K562 (cell line): Measurements from ENCODE around the gene PDK1. TPM values are rescaled to one million over a fixed set of nuclear protein-coding genes. Genes with fewer than 3 reads are reported as not detected.

Experiments used
- ATAC-seq: fragments of 200-7000 bp; cut with Tn5 transposase; 3 replicates; pipeline ENCODE4 v1.9.1; 2020; ENCODE audit warnings: moderate library complexity
- BruUV-seq: library from RNA; stranded (reverse); fragments of 400-500 nt; replicated peaks from 2 replicates; lab custom pipeline; 2021; lab: Mats Ljungman, UMichigan
- CTCF ChIA-PET: fragments of 300-600 bp; formaldehyde crosslinking; extraction: SDS; loops from one replicate; lab custom pipeline; 2021; ENCODE audit warnings: low intra/inter-chr PET ratio; lab: Yijun Ruan, JAX
- POLR2A ChIA-PET: fragments of 300-600, 350-650 bp; sonication (Branson Sonifier 250); formaldehyde crosslinking; extraction: SDS; loops from one replicate; lab custom pipeline; 2021; ENCODE audit warnings: antibody characterized with exemption, inconsistent platforms; lab: Yijun Ruan, JAX
- DNase-seq, 4 experiments: peaks; one replicate each; pipeline versions ENCODE4 v3.0.0 to v3.0.0-alpha.2; 2011 to 2018; ENCODE audit warnings: low spot score in 3 of 4, mixed read lengths in 3 of 4; ENCODE audit errors: extremely low read depth in 1 of 4
- FAIRE-seq: peaks from 2 replicates; lab custom pipeline; 2011; peaks lifted over from hg19 to GRCh38; lab: Jason Lieb, UNC
- H2AFZ ChIP-seq: 2 replicates; pipeline ENCODE4 v1.6.0; 2011; ENCODE audit warnings: low read depth, low read length, control low read depth, inconsistent platforms
- H3K27ac ChIP-seq: fragments of 200-600 bp; 3 replicates; pipeline ENCODE4 v1.8.0; 2011; ENCODE audit warnings: low read depth, mild to moderate bottlenecking, control low read depth, inconsistent platforms, low read length, moderate library complexity, mixed read lengths; ENCODE audit errors: extremely low read depth
- H3K27me3 ChIP-seq, 2 experiments: fragments of 300-600 bp in 1 of 2; 2 replicates in 1 of 2; 3 replicates in 1 of 2; pipeline versions ENCODE4 v1.6.0 to v1.8.0; 2011; ENCODE audit warnings: inconsistent platforms in 2 of 2, low read length in 2 of 2, mild to moderate bottlenecking in 1 of 2, mixed read lengths in 1 of 2, moderate library complexity in 1 of 2; ENCODE audit not compliant: control insufficient read depth in 2 of 2, insufficient read depth in 2 of 2
- H3K36me3 ChIP-seq: fragments of 300-600 bp; 3 replicates; pipeline ENCODE4 v1.8.0; 2011; ENCODE audit warnings: mild to moderate bottlenecking, low read length, inconsistent platforms; ENCODE audit not compliant: control insufficient read depth, insufficient read depth
- H3K4me1 ChIP-seq, 2 experiments: fragments of 200-600 bp in 1 of 2; replicated peaks in 1 of 2; 2 replicates in 1 of 2; 3 replicates in 1 of 2; pipeline versions ENCODE4 v1.5.1 to v1.8.0; 2011; ENCODE audit warnings: inconsistent platforms in 2 of 2, low read length in 2 of 2, mild to moderate bottlenecking in 1 of 2, mixed read lengths in 1 of 2, moderate library complexity in 1 of 2; ENCODE audit not compliant: control insufficient read depth in 2 of 2, insufficient read depth in 2 of 2
- H3K4me2 ChIP-seq: 2 replicates; pipeline ENCODE4 v1.6.1; 2011; ENCODE audit warnings: low read length, control low read depth, inconsistent platforms, mixed read lengths; ENCODE audit not compliant: insufficient read depth
- H3K4me3 ChIP-seq: fragments of 200-600 bp; sonication (generic), shearing (Covaris generic); 2 replicates; pipeline ENCODE4 v1.5.1; 2016; ENCODE audit warnings: control low read depth, inconsistent platforms
- H3K79me2 ChIP-seq: fragments of 200-600 bp; 3 replicates; pipeline ENCODE4 v1.8.0; 2011; ENCODE audit warnings: low read length, inconsistent platforms; ENCODE audit not compliant: control insufficient read depth, insufficient read depth
- H3K9ac ChIP-seq, 2 experiments: 2 replicates each; pipeline versions ENCODE4 v1.6.0 to v1.6.1; 2011; ENCODE audit warnings: low read depth in 2 of 2, low read length in 2 of 2, control low read depth in 1 of 2, inconsistent platforms in 1 of 2, mild to moderate bottlenecking in 1 of 2, mixed read lengths in 1 of 2; ENCODE audit not compliant: insufficient read depth in 1 of 2
- H3K9me1 ChIP-seq: one replicate; pipeline ENCODE4 v1.6.0; 2011; ENCODE audit warnings: inconsistent platforms, mild to moderate bottlenecking, low read length, moderate library complexity; ENCODE audit not compliant: control insufficient read depth, insufficient read depth
- H3K9me3 ChIP-seq: replicated peaks from 2 replicates; pipeline ENCODE4 v1.5.1; 2011; ENCODE audit warnings: low read depth, low read length, inconsistent platforms; ENCODE audit not compliant: control insufficient read depth, insufficient read depth
- H4K20me1 ChIP-seq: replicated peaks from 2 replicates; pipeline ENCODE4 v1.6.1; 2011; ENCODE audit warnings: low read length, inconsistent platforms, mixed read lengths; ENCODE audit not compliant: control insufficient read depth, insufficient read depth
- ATF4 ChIP-seq: fragments of 450-650 bp; formaldehyde crosslinking; IDR thresholded peaks from 2 replicates; pipeline ENCODE4 v1.4.0; 2022; ENCODE audit warnings: mild to moderate bottlenecking, moderate library complexity
- BHLHE40 ChIP-seq: IDR thresholded peaks from 2 replicates; pipeline ENCODE4 v1.6.1; 2011; ENCODE audit warnings: low read length, improper control_type of control experiment
- C11orf30 ChIP-seq: fragments of 450-650 bp; IDR thresholded peaks from 2 replicates; pipeline ENCODE4 v1.6.1; 2016; ENCODE audit warnings: low read depth, mild to moderate bottlenecking
- CHCHD3 ChIP-seq: fragments of 250-450 bp; sonication (Bioruptor Pico); IDR thresholded peaks from 2 replicates; pipeline ENCODE4 v2.1.2; 2022; ENCODE audit warnings: mild to moderate bottlenecking
- ILK ChIP-seq: fragments of 450-650 bp; IDR thresholded peaks from 2 replicates; pipeline ENCODE4 v1.6.1; 2016; ENCODE audit warnings: missing genetic modification characterization, low read depth, mild to moderate bottlenecking, missing compliant biosample characterization, moderate library complexity, borderline replicate concordance
- KDM2B ChIP-seq: fragments of 250-450 bp; sonication (Bioruptor Pico); IDR thresholded peaks from 2 replicates; pipeline ENCODE4 v1.8.0; 2021; ENCODE audit warnings: mild to moderate bottlenecking, moderate library complexity
- KDM5B ChIP-seq: fragments of 200-600 bp; sonication (generic); IDR thresholded peaks from 2 replicates; pipeline ENCODE4 v1.6.1; 2012; ENCODE audit warnings: low read depth, mild to moderate bottlenecking, moderate library complexity, low read length, control low read depth, inconsistent platforms; ENCODE audit not compliant: insufficient replicate concordance
- MAFG ChIP-seq: fragments of 450-650 bp; conservative IDR thresholded peaks from 2 replicates; pipeline ENCODE4 v1.6.1; 2016; ENCODE audit warnings: missing genetic modification characterization, missing compliant biosample characterization
- MEIS2 ChIP-seq: fragments of 450-650 bp; IDR thresholded peaks from 2 replicates; pipeline ENCODE4 v1.6.1; 2014; ENCODE audit warnings: mild to moderate bottlenecking; ENCODE audit not compliant: partially characterized antibody
- NCOA2 ChIP-seq, 2 experiments: fragments of 450-650 bp; IDR thresholded peaks; 2 replicates each; pipeline ENCODE4 v1.6.1; 2018; ENCODE audit warnings: mild to moderate bottlenecking in 2 of 2, moderate library complexity in 1 of 2; ENCODE audit not compliant: partially characterized antibody in 2 of 2
- NFATC3 ChIP-seq: fragments of 450-650 bp; IDR thresholded peaks from 2 replicates; pipeline ENCODE4 v1.6.1; 2017; ENCODE audit warnings: mild to moderate bottlenecking
- NR2C2 ChIP-seq, 2 experiments: fragments of 200-800 bp in 1 of 2; sonication (Bioruptor generic) in 1 of 2; sonication (generic) in 1 of 2; formaldehyde crosslinking in 1 of 2; IDR thresholded peaks; 2 replicates each; pipeline versions ENCODE4 v1.6.1 to v1.8.0; 2016 to 2022; ENCODE audit warnings: mild to moderate bottlenecking in 1 of 2, missing compliant biosample characterization in 1 of 2, missing genetic modification characterization in 1 of 2, missing genetic modification reagents in 1 of 2
- PKNOX1 ChIP-seq: fragments of 450-650 bp; IDR thresholded peaks from 2 replicates; pipeline ENCODE4 v1.6.1; 2016
- SP2 ChIP-seq: IDR thresholded peaks from 2 replicates; pipeline ENCODE4 v1.6.1; 2011; ENCODE audit warnings: mild to moderate bottlenecking, low read depth, low read length, moderate library complexity; ENCODE audit not compliant: poor library complexity, severe bottlenecking; ENCODE audit errors: extremely low read depth
- ZNF316 ChIP-seq: fragments of 450-650 bp; IDR thresholded peaks from 2 replicates; pipeline ENCODE4 v1.6.1; 2016
- WGBS: fragments of 100-300 bp; shearing (Covaris generic); methylation state at CpG from one replicate; pipeline ENCODE4 v1.1.6; 2016; ENCODE audit warnings: low coverage, mixed read lengths; ENCODE audit not compliant: insufficient coverage; ENCODE audit errors: missing lambda C conversion rate; 5-methylcytosine and 5-hydroxymethylcytosine counted together
- in situ Hi-C: fragments of 300-500 bp; cut with MboI; formaldehyde crosslinking; loops from 4 replicates; pipeline ENCODE4 v1.15.0; 2018; ENCODE audit warnings: inconsistent platforms, mixed read lengths
- intact Hi-C: fragments of 100-400 bp; cut with micrococcal nuclease; formaldehyde crosslinking; loops from 2 replicates; pipeline ENCODE4 v1.14.2; 2022
- polyA plus RNA-seq, 8 experiments: library from polyadenylated mRNA; depleted of rRNA in 4 of 8; stranded (reverse) in 5 of 8; unstranded in 3 of 8; fragments of >200 nt; fragmentation: Nextera tagmentation in 2 of 8; fragmentation: Illumina TruSeq in 1 of 8; extraction: Ambion mirVana in 2 of 8; extraction: Trizol in 1 of 8; gene quantifications; 2 replicates each; pipeline versions ENCODE4 v1.2.1 to v1.2.3, GENCODE V29; 2011 to 2014; ENCODE audit warnings: inconsistent platforms in 1 of 8, missing spikeins in 1 of 8
- total RNA-seq, 7 experiments: library from RNA; depleted of rRNA in 6 of 7; stranded (reverse); fragments of >200 nt in 6 of 7; fragmentation: Illumina TruSeq in 2 of 7; extraction: Trizol in 2 of 7; gene quantifications; 2 replicates each; pipeline versions ENCODE4 v1.2.1 to v1.2.3, GENCODE V29; 2011 to 2021; ENCODE audit warnings: low replicate concordance in 1 of 7

PDK1 gene
- total and polyA plus RNA-seq, 9 of the 15 experiments (the other 6 are each of a cell fraction or from before 2014, with no cell fraction given) = 3.5 to 176 (median 13.9) TPM

DNA sequence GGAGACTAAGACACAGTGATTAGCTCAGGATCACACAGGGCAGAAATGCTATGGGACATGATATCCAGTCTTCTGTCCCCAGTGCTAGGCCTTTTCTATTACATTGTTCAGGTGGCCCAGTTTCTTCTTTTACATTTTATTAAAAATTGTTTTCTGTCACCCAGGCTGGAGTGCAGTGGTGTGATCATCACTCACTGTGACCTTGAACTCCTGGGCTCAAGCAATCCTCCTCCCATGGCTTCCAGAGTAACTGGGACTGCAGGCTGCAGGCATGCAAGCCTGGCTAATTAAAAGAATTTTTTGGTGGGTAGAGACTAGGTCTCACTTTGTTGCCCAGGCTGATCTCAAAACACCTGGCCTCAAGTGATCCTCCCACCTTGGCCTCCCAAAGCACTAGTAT is 15.4 kb downstream of the PDK1 start:
- Histone ChIP-seq H3K27me3 (no peaks in the 10 kb centered on the region), H3K36me3 (peaks cover 69% of the 10 kb centered on the region), H3K9ac (no peak overlapping the region), H4K20me1 (no peaks in the 10 kb centered on the region), H3K27ac (no peak overlapping the region), H3K9me3 (peaks cover 9% of the 10 kb centered on the region; the same call in 1 of the 2 replicates), H3K4me3 (no peak overlapping the region), H2AFZ (no peak overlapping the region), H3K4me2 (no peak overlapping the region), H3K79me2 (peaks cover 24% of the 10 kb centered on the region; the same call in 2 of the 3 replicates), H3K9me1 (no peaks in the 10 kb centered on the region), H3K4me1 (0 out of 5 replicates have a peak, but pooled peaks cover 0 to 4% of the 10 kb centered on the region in 2 experiments)
- ATAC-seq (no peak), FAIRE-seq (no peak), DNase-seq (no peak)
- no TSS peak for BruUV-seq
- ChIA-PET CTCF (no interaction called here), POLR2A (no interaction called here)
- TF ChIP-seq KDM5B = no peak
- TF ChIP-seq SP2 = no peak
- no peak for TF ChIP-seq ILK
- intact Hi-C loops = no loop called here
- in situ Hi-C loops = no loop called here

- in situ Hi-C loops = no loop called here
- Histone ChIP-seq H3K9me1 (no peaks in the 10 kb centered on the region), H3K9me3 (peaks cover 21% of the 10 kb centered on the region), H2AFZ (no peak overlapping the region), H4K20me1 (no peaks in the 10 kb centered on the region), H3K79me2 (peaks cover 38% of the 10 kb centered on the region), H3K27ac (peak overlapping the region; percentile 10; the same call in 1 of the 3 replicates), H3K4me3 (no peak overlapping the region), H3K4me1 (0 out of 5 replicates have a peak, but pooled peaks cover 0 to 4% of the 10 kb centered on the region in 2 experiments), H3K27me3 (no peaks in the 10 kb centered on the region), H3K9ac (no peak overlapping the region), H3K36me3 (peaks cover 63% of the 10 kb centered on the region), H3K4me2 (no peak overlapping the region)
- POLR2A ChIA-PET = no interaction called here
- intact Hi-C loops = no loop called here
- FAIRE-seq = no peak
- no TSS peak for BruUV-seq
- no peak for DNase-seq
- ATAC-seq = no peak
- 57% methylated on average over 2 of the region's 2 CpGs for WGBS
- CTCF ChIA-PET = no interaction called here
- no peak for TF ChIP-seq ATF4
- TF ChIP-seq C11orf30 = peak; percentile 86
- no peak for TF ChIP-seq KDM2B (CRISPR knock-in tag)
- no peak for TF ChIP-seq NCOA2 (IDR thresholded peaks at IDR 0.05; ENCODE audit: partially characterized antibody in 2 of 2)
- no peak for TF ChIP-seq PKNOX1
- no peak for TF ChIP-seq MEIS2
- no peak for TF ChIP-seq NFATC3
- peak; percentile 93 for TF ChIP-seq ZNF316
- TF ChIP-seq BHLHE40 = no peak
- TF ChIP-seq NR2C2 (CRISPR knock-in tag; IDR thresholded peaks at IDR 0.05) = no peak
- no peak for TF ChIP-seq NR2C2 (tag; IDR thresholded peaks at IDR 0.05)
- no peak for TF ChIP-seq CHCHD3 (CRISPR knock-in tag)
- TF ChIP-seq MAFG (tag) = peak; percentile 77
These were observed 17.1 kb downstream of the PDK1 start for GRCh38 chr2:172572981-172573380.
